IPS-NIHi7 (cell line): ENCODE data around the gene NDUFS7.
A peak's percentile ranks its signal among the peaks of the same experiment; 100 is the strongest.
"Not testable (repeated sequence)": the region's sequence is repeated elsewhere in the genome, so short reads cannot be mapped to it uniquely, and the experiment has no call there.

Experiments
- DNase-seq: peaks from one replicate; pipeline ENCODE4 v3.0.0; 2012; ENCODE audit warnings: mixed read lengths; ENCODE audit errors: extremely low spot score

Gene NDUFS7

DNA sequence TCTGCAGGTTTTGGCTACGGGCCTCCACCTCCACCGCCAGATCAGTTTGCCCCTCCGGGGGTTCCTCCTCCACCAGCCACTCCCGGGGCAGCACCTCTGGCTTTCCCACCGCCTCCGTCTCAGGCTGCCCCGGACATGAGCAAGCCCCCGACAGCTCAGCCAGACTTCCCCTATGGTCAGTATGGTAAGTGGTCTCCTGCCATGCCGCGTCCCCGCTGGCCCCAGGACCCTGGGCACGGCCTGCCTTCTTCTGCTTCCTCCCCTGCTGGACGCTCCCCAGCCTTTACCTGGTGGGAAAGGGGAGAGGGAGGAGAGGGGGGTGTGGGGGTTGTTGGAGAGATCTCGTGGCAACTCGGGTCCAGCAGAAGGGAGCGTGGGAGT lies 48.8 kb downstream of the NDUFS7 start:
- DNase-seq, result no peak

DNA sequence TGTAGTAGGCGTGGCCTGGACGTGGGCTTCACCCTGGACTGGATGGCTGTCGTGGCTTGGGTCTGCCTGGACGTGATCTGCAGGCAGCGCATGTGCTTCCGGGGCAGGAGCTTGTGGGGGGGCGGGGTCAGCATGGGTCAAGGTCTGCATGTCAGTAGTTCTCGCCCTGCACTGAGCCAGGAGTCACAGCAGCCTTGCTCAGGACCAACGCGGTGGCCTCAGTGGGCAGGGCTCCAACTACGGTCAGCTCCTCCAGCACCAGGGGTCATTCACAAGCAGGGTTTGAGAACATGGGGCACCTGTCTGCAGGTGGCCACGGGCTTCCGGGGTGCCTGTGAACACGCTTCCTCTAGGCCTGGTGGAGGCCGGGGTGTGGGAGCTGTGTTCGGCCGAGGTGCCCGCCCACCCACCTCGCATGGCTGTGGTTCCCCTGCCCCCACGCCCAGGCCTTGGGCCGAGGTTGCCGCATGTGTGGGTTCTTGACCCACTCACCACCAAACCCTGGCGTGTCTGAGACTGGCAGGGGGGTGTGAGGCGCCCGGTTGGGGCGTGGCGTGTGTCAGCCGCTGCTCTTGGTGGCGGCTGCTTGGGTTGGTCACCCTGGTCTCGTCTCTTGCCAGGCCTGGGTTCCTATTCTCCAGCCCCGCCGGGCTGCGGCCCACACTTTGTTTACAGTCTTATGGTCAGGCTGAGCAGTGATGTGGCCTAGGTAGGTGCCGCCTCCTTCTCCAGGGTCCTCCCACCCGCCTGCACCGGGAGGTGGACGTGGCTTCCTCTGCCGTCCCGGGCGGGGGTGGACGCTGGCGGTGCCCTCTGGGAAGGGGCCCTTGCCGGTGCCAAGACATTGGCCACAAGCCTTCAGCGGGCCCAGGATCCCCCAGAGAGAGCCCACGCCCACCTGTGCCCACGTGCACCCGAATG lies 49.7 kb downstream of the NDUFS7 start:
- no peak for DNase-seq

DNA sequence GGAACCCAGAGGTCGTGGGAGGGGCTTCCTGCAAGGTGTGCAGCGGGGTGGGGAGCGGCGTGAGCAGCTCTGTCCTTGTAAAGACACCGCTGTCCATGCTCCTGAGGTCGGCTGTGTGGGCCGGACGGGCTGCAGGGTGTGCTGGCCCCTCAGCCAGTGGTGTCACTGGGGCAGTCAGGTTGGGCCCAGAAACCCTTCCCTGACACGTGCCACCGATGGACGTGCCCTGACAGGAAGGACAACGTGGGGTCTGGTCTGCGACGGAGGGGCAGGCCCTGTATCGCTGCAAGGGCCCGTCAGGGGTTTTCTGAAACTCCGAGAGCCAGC lies 50.3 kb downstream of the NDUFS7 start:
- DNase-seq, result no peak

DNA sequence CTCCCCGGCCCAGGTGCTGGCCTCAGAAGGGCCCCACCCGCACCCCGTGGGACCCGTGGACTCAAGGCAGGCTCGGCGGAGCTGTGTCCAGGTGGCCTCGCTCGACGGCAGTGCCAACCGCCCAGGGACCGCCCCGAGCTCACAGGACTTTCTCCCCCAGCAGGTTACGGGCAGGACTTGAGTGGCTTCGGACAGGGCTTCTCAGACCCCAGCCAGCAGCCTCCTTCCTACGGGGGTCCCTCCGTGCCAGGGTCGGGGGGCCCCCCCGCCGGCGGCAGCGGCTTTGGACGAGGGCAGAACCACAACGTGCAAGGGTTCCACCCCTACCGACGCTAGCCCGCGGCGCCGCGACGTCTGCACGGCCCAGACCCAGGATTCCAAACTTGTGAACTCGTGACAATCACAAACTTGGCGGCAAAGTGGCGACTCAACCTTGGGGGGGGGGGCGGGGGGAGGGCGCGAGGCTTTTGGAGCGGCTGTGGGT lies 50.9 kb downstream of the NDUFS7 start:
- no peak for DNase-seq

DNA sequence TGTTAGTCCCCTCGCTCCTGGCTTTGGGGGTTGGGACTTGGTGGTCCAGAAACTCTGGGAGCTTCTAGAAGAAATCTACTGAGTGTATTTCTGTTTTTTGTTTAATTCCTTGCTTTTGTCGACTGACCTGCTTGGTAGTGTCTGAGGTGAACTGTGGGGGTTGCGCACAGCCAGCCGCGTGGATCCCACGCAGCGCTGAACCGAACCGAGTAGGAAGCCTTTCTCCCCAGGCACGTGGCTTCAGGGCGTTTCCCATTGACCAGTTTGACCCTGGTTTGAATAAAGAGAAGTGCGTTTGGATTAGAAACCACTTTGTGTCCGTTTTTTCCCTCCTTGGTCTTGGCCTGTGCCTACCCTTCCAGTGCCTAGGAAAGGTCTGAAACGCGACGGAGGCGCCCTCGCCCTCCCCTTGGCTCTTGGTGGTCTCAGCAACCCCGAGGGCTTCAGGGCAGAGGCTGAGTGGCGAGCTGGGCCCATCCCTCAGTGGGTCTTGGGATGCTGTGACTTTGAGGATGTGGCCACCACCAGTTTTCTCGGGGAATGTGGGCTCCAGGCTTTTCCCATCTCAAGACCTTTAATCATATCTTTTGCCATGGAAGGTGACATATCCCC lies 51.8 kb downstream of the NDUFS7 start:
- no peak for DNase-seq

DNA sequence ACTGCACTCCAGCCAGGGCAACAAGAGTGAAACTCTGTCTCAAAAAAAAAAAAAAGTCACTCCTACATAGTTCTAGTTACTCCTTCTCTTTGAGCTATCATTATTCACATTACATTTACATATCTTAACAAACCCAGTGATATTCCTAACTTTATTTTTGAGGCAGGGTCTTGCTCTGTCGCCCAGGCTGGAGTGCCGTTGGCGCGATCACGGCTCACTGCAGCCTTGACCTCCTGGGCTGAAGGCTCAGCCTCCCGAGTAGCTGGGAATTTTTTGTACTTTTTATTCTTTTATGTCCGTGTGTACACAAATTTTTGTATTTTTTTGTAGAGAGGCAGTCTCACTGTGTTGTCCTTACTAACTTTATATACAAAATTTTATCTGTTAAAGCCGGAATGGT lies 53.9 kb downstream of the NDUFS7 start:
- no peak for DNase-seq

DNA sequence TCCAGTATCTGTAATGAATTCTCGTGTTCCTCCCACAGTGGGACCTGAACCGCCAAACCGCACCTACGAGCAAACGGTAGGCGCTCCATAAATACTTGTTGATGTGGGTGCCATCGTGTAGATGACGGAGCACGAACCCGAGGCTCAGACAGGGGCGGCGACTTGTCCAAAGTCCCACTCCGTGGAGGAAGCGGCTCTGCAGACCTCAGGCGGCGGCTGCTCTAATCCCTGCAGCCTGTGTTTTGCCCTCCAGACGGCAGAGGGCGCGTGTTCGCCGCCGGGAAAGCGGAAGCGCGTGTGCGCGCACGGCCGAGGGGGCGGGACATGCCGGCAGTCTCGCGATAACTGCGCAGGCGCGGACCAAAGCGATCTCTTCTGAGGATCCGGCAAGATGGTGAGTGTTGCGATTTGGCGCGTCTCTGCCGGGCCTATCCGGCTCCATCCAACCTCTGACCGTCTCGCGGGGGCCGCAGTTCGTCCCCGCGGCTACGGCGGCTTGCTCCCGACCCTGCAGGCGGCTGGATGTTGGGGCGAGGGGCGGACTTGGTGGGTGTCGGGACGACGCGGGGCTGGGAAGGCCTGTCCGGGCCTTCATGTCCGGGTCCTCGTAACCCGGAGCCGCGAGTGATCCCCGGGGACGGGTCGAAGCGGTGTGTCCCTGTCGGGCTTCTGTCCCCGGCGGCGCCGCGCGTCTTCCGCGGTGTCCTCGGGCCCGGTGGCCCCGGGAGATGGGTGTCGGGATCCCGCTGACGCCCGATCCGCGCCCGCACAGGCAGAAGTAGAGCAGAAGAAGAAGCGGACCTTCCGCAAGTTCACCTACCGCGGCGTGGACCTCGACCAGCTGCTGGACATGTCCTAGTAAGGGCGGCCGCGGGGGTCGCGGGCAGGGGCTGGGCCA lies 54.6 kb downstream of the NDUFS7 start, which contains the start of gene RPS15:
Gene RPS15, plus strand, starts transcription at position 362 of the 898 bp plus-strand sequence. Its CDS starts 30 bp downstream, at position 392.
- peak; percentile 94 for DNase-seq

DNA sequence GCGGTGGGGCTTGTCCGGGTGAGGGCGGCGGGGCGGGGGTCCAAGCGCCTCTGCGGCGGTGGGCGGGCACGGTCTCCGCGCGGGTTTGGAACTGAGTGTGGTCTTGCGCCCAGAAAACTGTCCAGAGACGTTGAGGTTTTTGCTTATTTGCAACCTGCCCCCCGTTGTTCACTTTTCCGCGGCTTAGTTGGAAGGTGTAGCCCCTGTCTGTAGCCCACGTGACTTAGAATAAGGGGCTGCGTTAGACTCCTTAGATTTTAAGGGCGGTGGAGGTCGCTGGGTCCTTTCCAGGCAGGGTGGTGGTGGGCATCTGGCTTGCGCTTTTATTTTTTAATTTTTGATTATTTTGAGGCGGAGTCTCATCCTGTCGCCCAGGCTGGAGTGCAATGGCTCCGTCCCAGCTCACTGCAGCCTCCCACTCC lies 55.2 kb downstream of the NDUFS7 start:
- no peak for DNase-seq

DNA sequence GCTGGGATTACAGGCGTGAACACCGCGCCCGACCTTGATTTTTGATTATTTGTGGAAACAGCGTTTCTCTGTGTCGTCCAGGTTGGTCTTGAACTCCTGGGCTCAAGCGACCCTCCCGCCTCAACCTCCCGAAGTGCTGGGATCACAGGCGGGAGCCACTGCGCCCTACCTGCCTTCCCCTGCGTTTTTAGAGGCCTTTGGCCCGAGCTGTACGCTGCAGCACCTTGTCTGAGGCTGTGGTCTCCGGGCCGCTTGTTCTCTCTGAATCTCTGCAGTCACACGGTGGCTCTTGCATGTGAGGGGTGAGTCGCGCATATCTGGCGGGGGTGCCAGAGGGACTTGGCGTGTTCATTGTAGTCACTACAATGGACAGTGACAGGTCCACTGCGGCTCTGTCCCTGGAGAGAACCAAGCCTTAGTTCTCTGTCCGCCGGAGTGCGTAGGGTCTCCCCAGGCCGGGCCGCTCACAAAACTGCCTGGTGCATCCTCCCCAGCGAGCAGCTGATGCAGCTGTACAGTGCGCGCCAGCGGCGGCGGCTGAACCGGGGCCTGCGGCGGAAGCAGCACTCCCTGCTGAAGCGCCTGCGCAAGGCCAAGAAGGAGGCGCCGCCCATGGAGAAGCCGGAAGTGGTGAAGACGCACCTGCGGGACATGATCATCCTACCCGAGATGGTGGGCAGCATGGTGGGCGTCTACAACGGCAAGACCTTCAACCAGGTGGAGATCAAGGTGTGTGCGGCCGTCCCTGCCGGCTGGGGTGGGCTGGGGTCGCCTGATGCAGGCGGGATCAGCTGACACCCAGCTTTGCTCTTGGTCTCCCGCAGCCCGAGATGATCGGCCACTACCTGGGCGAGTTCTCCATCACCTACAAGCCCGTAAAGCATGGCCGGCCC lies 56.1 kb downstream of the NDUFS7 start:
- not testable (repeated sequence) for DNase-seq

DNA sequence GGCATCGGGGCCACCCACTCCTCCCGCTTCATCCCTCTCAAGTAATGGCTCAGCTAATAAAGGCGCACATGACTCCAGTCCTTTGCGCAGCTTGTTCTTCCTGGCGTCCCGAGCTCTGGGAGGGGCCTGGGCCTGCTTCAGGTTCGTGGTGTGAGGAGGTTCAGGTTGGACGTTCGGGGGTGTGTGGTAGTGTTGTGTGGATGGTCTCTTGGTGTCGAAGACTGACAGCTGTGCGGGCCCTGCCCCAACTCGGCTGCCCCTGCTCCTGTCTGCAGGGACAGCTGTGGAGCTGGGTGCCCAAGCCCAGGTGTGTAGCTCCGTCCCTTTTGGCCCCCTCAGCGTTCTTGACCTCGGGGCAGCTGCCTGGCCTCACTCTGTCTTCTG lies 56.7 kb downstream of the NDUFS7 start:
- no peak for DNase-seq

DNA sequence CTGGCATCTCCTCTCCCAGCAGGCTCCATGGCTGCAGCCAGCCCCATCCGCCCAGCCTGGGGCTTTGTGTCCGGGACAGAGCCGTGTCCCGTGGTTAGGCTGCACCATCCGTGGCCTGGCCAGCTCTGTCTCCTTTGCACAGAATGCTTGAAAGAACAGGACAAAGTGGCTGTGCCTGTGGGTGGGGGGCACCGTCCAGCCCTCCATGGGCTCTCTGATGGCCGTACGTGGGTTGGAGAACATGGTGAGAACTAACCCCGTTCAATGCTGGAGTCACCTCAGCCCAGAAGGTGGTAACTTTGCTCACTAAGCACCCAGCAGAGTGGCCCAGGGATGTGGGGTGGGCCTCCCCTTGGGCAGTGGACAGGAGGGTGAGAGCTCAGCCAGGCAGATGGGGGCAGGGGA lies 57.3 kb downstream of the NDUFS7 start:
- no peak for DNase-seq

DNA sequence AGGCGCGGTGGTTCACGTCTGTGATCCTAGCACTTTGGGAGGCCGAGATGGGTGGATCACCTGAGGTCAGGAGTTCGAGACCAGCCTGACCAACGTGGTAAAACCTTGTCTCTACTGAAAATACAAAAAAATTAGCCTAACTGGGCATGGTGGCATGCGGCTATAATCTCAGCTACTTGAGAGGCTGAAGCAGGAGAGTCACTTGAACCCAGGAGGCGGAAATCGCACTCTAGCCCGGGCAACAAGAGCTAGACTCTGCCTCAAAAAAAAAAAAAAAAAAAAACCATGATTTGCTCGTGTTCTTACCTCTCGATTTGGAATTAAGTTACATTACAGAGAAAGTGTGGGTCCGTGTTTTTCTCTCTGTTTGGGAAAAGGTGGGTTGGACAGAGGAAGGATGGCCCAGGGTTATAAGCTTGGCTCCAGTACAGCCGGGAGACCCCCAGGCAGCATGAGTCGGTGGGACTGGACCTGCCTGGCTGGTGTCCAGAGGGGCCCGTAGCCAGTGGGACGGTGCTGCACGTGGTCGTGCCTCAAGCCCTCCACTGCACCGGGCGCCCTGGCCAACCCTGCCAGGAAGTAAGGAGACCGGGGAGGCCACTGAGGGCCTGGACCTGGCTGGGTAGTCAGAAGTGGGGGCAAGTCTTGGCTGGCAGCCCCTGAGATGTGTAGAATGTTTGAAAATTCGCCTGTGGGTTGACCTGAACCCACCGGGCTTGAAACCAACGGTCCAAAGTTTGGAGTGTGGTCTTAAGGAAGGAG lies 58.2 kb downstream of the NDUFS7 start:
- DNase-seq, result no peak
